ENCODE results near the gene NTM. TPM values are rescaled to one million over a fixed set of nuclear protein-coding genes. Genes with fewer than 3 reads are reported as not detected.

Gene NTM
- total RNA-seq, 1 experiment from 2014 or later = 16.4 TPM

DNA sequence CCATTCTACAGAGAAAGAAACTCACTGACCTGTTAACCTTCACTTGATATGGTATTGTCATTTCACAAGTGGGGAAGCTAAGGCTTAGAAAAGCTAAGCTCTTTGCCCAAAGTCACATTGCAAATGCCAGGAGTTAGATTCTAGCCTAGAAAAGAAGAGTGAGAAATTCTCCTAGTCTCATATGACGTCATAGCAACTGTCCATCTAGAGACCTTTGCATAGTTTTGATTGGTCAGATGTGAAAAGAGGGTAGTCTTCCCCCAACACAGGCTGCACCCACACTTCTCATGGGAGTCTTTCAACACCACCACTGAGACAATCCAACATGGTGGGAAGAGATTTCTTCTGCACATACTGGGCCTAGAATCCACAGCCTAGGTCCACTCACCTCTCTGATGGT is 197.9 kb downstream of the NTM start:
- Mint-ChIP-seq H3K27me3 (ENCODE audit: low read depth) (no peaks in the 10 kb centered on the region; the same call in 1 of the 2 replicates), H3K36me3 (no peaks in the 10 kb centered on the region), H3K9me3 (no peaks in the 10 kb centered on the region), H3K4me3 (no peak overlapping the region), H3K27ac (no peak overlapping the region), H3K4me1 (peaks cover 14% of the 10 kb centered on the region)
- no peak for ATAC-seq
- ChIA-PET POLR2A (no interaction called here), CTCF (no interaction called here)
- DNase-seq (ENCODE audit: low spot score) = no peak
- no peak for TF ChIP-seq FOXK1 (CRISPR knock-in tag; IDR thresholded peaks at IDR 0.05)
- TF ChIP-seq ZNF121 (CRISPR knock-in tag; IDR thresholded peaks at IDR 0.05) = no peak
- TF ChIP-seq, protein P1, sequence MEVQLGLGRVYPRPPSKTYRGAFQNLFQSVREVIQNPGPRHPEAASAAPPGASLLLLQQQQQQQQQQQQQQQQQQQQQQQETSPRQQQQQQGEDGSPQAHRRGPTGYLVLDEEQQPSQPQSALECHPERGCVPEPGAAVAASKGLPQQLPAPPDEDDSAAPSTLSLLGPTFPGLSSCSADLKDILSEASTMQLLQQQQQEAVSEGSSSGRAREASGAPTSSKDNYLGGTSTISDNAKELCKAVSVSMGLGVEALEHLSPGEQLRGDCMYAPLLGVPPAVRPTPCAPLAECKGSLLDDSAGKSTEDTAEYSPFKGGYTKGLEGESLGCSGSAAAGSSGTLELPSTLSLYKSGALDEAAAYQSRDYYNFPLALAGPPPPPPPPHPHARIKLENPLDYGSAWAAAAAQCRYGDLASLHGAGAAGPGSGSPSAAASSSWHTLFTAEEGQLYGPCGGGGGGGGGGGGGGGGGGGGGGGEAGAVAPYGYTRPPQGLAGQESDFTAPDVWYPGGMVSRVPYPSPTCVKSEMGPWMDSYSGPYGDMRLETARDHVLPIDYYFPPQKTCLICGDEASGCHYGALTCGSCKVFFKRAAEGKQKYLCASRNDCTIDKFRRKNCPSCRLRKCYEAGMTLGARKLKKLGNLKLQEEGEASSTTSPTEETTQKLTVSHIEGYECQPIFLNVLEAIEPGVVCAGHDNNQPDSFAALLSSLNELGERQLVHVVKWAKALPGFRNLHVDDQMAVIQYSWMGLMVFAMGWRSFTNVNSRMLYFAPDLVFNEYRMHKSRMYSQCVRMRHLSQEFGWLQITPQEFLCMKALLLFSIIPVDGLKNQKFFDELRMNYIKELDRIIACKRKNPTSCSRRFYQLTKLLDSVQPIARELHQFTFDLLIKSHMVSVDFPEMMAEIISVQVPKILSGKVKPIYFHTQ (CRISPR knock-in tag; IDR thresholded peaks at IDR 0.05) = no peak
- no peak for TF ChIP-seq NR2C2 (CRISPR knock-in tag; IDR thresholded peaks at IDR 0.05)
- TF ChIP-seq, protein P2, sequence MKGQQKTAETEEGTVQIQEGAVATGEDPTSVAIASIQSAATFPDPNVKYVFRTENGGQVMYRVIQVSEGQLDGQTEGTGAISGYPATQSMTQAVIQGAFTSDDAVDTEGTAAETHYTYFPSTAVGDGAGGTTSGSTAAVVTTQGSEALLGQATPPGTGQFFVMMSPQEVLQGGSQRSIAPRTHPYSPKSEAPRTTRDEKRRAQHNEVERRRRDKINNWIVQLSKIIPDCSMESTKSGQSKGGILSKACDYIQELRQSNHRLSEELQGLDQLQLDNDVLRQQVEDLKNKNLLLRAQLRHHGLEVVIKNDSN (CRISPR knock-in tag; IDR thresholded peaks at IDR 0.05) = no peak
- no peak for TF ChIP-seq ESRRA (CRISPR knock-in tag; IDR thresholded peaks at IDR 0.05; ENCODE audit: borderline replicate concordance)
- TF ChIP-seq ZNF232 (CRISPR knock-in tag; IDR thresholded peaks at IDR 0.05) = no peak

DNA sequence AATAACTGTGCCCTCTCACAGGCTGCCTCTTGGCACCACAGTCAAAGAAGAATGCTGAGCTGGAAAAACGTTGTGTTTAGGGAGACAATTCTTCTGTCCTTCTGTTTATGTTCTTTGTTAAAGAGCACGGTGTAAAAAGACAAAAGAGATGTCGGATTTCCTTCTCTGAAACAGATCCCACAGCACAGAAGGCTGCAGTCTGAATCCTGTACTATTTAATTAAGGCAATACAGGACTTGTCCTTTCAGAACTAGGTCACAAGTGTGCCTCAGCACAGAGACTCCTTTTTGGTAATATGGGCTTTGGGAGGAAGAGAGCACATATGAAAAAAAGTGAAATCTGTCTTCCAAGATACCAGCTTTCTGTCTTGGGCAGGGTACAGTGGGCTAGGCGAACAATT is 201.2 kb downstream of the NTM start:
- no peaks in the 10 kb centered on the region for H3K36me3 Mint-ChIP-seq
- no peaks in the 10 kb centered on the region; the same call in 1 of the 2 replicates for H3K27me3 Mint-ChIP-seq (ENCODE audit: low read depth)
- H3K4me1 Mint-ChIP-seq = peaks cover 11% of the 10 kb centered on the region
- ATAC-seq = no peak
- no peak for TF ChIP-seq GTF2I (CRISPR knock-in tag; conservative IDR thresholded peaks at IDR 0.05)
- no peak for TF ChIP-seq SMAD4 (CRISPR knock-in tag; IDR thresholded peaks at IDR 0.05)
- TF ChIP-seq, protein P3, sequence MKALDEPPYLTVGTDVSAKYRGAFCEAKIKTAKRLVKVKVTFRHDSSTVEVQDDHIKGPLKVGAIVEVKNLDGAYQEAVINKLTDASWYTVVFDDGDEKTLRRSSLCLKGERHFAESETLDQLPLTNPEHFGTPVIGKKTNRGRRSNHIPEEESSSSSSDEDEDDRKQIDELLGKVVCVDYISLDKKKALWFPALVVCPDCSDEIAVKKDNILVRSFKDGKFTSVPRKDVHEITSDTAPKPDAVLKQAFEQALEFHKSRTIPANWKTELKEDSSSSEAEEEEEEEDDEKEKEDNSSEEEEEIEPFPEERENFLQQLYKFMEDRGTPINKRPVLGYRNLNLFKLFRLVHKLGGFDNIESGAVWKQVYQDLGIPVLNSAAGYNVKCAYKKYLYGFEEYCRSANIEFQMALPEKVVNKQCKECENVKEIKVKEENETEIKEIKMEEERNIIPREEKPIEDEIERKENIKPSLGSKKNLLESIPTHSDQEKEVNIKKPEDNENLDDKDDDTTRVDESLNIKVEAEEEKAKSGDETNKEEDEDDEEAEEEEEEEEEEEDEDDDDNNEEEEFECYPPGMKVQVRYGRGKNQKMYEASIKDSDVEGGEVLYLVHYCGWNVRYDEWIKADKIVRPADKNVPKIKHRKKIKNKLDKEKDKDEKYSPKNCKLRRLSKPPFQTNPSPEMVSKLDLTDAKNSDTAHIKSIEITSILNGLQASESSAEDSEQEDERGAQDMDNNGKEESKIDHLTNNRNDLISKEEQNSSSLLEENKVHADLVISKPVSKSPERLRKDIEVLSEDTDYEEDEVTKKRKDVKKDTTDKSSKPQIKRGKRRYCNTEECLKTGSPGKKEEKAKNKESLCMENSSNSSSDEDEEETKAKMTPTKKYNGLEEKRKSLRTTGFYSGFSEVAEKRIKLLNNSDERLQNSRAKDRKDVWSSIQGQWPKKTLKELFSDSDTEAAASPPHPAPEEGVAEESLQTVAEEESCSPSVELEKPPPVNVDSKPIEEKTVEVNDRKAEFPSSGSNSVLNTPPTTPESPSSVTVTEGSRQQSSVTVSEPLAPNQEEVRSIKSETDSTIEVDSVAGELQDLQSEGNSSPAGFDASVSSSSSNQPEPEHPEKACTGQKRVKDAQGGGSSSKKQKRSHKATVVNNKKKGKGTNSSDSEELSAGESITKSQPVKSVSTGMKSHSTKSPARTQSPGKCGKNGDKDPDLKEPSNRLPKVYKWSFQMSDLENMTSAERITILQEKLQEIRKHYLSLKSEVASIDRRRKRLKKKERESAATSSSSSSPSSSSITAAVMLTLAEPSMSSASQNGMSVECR (CRISPR knock-in tag; IDR thresholded peaks at IDR 0.05; ENCODE audit: borderline replicate concordance) = no peak
- TF ChIP-seq, protein P4, sequence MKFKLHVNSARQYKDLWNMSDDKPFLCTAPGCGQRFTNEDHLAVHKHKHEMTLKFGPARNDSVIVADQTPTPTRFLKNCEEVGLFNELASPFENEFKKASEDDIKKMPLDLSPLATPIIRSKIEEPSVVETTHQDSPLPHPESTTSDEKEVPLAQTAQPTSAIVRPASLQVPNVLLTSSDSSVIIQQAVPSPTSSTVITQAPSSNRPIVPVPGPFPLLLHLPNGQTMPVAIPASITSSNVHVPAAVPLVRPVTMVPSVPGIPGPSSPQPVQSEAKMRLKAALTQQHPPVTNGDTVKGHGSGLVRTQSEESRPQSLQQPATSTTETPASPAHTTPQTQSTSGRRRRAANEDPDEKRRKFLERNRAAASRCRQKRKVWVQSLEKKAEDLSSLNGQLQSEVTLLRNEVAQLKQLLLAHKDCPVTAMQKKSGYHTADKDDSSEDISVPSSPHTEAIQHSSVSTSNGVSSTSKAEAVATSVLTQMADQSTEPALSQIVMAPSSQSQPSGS (CRISPR knock-in tag; IDR thresholded peaks at IDR 0.05; ENCODE audit: borderline replicate concordance, low read depth) = no peak
- H3K9me3 Mint-ChIP-seq = no peaks in the 10 kb centered on the region
- H3K4me3 Mint-ChIP-seq = no peak overlapping the region
- H3K27ac Mint-ChIP-seq = no peak overlapping the region
- ChIA-PET CTCF (interaction anchor here (0.8 to 1.5 kb wide), 5 partner anchors 9 to 124 kb away, joined by 3 to 16 read pairs (median 5); no protein-coding TSS in a partner anchor), POLR2A (no interaction called here)
- no peak for DNase-seq (ENCODE audit: low spot score)

DNA sequence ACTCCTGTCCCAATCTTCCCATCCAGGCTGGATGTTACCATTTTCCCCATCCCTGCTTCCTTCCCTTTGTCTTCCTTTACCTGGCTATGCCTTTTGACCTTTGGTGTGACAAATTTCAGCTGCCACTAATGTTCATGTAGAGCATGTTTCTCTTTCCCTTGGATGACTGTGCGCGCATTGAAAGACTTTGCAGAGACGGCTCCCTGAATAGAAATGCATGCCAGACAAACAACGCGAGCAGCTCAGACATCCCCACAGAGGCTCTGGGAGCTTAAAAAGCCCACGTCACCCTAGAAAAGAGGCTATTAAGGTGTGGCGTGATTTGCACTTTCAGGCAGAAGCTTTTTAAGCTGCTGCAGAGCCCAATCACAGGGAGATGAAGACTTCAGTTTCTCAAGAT is 202.0 kb downstream of the NTM start:
- ChIA-PET CTCF (interaction anchor here (2.5 kb wide), 1 partner anchor 102 kb away, joined by 7 read pairs; no protein-coding TSS in a partner anchor), POLR2A (no interaction called here)
- TF ChIP-seq NFATC4 (CRISPR knock-in tag; IDR thresholded peaks at IDR 0.05) (no peak), FOXJ3 (CRISPR knock-in tag; IDR thresholded peaks at IDR 0.05; ENCODE audit: borderline replicate concordance) (no peak), CBFB (CRISPR knock-in tag; IDR thresholded peaks at IDR 0.05; ENCODE audit: low read depth) (no peak)
- TF ChIP-seq, protein P5, sequence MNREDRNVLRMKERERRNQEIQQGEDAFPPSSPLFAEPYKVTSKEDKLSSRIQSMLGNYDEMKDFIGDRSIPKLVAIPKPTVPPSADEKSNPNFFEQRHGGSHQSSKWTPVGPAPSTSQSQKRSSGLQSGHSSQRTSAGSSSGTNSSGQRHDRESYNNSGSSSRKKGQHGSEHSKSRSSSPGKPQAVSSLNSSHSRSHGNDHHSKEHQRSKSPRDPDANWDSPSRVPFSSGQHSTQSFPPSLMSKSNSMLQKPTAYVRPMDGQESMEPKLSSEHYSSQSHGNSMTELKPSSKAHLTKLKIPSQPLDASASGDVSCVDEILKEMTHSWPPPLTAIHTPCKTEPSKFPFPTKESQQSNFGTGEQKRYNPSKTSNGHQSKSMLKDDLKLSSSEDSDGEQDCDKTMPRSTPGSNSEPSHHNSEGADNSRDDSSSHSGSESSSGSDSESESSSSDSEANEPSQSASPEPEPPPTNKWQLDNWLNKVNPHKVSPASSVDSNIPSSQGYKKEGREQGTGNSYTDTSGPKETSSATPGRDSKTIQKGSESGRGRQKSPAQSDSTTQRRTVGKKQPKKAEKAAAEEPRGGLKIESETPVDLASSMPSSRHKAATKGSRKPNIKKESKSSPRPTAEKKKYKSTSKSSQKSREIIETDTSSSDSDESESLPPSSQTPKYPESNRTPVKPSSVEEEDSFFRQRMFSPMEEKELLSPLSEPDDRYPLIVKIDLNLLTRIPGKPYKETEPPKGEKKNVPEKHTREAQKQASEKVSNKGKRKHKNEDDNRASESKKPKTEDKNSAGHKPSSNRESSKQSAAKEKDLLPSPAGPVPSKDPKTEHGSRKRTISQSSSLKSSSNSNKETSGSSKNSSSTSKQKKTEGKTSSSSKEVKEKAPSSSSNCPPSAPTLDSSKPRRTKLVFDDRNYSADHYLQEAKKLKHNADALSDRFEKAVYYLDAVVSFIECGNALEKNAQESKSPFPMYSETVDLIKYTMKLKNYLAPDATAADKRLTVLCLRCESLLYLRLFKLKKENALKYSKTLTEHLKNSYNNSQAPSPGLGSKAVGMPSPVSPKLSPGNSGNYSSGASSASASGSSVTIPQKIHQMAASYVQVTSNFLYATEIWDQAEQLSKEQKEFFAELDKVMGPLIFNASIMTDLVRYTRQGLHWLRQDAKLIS (CRISPR knock-in tag; IDR thresholded peaks at IDR 0.05; ENCODE audit: borderline replicate concordance) = no peak
- TF ChIP-seq, protein P6, sequence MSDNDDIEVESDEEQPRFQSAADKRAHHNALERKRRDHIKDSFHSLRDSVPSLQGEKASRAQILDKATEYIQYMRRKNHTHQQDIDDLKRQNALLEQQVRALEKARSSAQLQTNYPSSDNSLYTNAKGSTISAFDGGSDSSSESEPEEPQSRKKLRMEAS (CRISPR knock-in tag; IDR thresholded peaks at IDR 0.05) = no peak
- TF ChIP-seq, protein P7, sequence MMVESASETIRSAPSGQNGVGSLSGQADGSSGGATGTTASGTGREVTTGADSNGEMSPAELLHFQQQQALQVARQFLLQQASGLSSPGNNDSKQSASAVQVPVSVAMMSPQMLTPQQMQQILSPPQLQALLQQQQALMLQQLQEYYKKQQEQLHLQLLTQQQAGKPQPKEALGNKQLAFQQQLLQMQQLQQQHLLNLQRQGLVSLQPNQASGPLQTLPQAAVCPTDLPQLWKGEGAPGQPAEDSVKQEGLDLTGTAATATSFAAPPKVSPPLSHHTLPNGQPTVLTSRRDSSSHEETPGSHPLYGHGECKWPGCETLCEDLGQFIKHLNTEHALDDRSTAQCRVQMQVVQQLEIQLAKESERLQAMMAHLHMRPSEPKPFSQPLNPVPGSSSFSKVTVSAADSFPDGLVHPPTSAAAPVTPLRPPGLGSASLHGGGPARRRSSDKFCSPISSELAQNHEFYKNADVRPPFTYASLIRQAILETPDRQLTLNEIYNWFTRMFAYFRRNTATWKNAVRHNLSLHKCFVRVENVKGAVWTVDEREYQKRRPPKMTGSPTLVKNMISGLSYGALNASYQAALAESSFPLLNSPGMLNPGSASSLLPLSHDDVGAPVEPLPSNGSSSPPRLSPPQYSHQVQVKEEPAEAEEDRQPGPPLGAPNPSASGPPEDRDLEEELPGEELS (CRISPR knock-in tag; IDR thresholded peaks at IDR 0.05) = no peak

More for the DNA sequence above, 202.0 kb downstream of the NTM start:
- DNase-seq (ENCODE audit: low spot score) (no peak), ATAC-seq (no peak)
- H3K4me3 Mint-ChIP-seq = no peak overlapping the region
- no peaks in the 10 kb centered on the region for H3K9me3 Mint-ChIP-seq
- no peaks in the 10 kb centered on the region for H3K36me3 Mint-ChIP-seq
- no peaks in the 10 kb centered on the region; the same call in 1 of the 2 replicates for H3K27me3 Mint-ChIP-seq (ENCODE audit: low read depth)
- H3K4me1 Mint-ChIP-seq = peaks cover 7% of the 10 kb centered on the region
- H3K27ac Mint-ChIP-seq = no peak overlapping the region
